GM12892 (cell line): ENCODE data around the gene FAM72B.
"Not testable (repeated sequence)": the region's sequence is repeated elsewhere in the genome, so short reads cannot be mapped to it uniquely, and the experiment has no call there.

Source experiments
- POLR2AphosphoS5 ChIP-seq: IDR thresholded peaks from 2 replicates; pipeline ENCODE4 v1.6.1; 2011; ENCODE audit warnings: low read depth, low read length, control low read depth
- TAF1 ChIP-seq: IDR thresholded peaks from 2 replicates; pipeline ENCODE4 v1.6.1; 2011; ENCODE audit warnings: low read depth, mild to moderate bottlenecking, control low read depth, low read length, borderline replicate concordance

- TF ChIP-seq TAF1, POLR2AphosphoS5: not testable (repeated sequence)
Observed at GRCh38 chr1:121192512-121192911, 8.4 kb upstream of the FAM72B start.
